ENCODE measurements around the gene NKRF.
"Not testable (repeated sequence)": the region's sequence is repeated elsewhere in the genome, so short reads cannot be mapped to it uniquely, and the experiment has no call there.

The NKRF gene

DNA sequence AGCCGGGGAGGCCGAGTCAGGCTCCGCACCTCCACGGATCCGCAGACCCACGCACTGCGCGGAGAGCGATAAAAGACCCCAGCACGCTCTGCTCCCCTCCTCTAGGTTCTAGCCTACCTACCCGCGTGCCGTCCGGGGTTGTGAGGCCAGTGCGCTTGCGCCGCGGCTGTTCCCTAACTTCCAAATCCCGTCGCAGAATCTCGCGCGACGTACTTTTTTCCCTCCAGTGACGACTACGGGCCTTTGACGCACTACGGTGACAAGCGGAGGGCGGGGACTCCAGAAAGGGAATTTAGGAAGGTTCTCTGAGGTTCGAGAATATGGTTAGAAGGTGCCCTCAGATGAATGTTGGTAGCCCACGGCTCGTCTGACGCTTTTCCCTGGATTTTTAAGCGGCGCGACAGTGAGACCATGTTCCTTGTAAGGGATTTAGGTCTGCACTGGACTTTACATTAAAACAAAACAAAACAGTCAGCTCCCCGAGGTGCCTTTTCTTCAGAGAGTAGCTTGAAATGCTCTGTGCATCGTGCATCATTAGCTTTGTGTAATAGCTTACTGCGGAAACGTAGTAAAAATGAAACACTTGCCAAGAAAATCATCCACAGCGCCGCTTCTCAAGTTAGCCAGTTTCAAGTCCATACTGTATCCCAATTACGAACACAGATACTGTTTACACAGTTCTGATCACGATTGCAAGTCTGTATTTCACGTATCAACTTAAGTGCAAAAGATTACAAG is at the start of gene NKRF:
Gene NKRF (minus strand): TSS at position 145 of the 738 bp plus-strand sequence.
- DNase-seq (ENCODE audit: low read depth in 3 of 3): peak; percentile 71 to 88 (median 81)

DNA sequence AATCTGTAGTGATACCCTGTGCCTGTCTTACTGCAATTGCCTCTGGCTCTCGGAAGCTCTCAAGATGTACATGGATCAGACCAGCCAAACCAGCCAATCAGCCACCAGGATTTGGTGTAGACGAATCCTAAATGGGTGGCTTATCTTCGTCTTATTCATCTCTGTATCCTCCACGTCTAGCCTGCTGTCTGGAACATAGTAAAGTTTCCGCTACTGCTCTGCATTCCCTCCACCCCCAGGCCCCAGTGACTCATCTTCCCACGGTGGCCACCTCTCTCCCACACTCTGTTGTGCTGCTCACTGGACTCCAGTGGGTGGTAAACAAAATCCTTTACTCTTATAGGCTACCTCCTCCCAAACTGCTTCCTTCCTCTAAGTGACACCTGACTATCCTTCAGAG is 48.9 kb upstream of the NKRF start:
- peak; percentile 28 to 67 (median 56) for DNase-seq (ENCODE audit: low read depth in 3 of 3)

DNA sequence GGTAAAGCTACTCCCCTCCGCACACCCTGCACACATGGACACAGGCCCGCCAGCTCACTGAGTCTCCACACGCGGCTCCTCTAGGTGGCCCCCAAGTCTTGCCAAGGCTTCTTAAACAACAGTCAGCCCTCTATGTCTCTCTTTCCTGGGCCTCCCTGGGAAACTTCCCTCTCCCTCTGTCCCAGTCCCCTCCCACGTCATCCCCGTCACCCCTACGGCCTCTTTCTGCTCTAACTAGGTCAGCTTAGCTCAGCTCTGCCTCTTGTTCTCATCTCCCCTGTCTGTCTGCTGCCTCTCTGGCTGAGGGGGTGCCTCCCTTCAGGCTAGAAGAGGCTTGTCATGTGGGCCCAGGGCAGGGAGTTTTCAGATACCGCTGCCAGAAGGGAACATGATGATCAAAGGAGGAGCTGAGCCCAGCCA is 47.9 kb upstream of the NKRF start:
- DNase-seq (ENCODE audit: low read depth in 3 of 3): no peak

DNA sequence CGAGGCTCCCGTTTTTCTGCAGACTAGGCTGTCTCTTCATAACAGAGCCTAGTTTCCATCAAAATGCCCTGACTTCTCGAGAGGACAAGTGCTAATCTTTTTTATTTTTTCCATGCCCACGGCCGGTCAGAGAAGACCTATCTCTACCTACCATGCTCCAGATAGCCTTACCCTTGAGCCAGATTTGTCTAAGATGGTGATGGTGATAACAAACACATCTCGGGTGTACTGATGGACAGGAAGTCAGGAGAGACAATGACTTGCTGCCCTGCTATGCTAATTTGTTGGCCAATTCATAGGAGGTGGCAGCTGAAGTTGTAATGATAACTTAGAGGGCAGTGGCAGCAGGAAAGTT is 42.2 kb upstream of the NKRF start:
- no peak for DNase-seq (ENCODE audit: low read depth in 3 of 3)

DNA sequence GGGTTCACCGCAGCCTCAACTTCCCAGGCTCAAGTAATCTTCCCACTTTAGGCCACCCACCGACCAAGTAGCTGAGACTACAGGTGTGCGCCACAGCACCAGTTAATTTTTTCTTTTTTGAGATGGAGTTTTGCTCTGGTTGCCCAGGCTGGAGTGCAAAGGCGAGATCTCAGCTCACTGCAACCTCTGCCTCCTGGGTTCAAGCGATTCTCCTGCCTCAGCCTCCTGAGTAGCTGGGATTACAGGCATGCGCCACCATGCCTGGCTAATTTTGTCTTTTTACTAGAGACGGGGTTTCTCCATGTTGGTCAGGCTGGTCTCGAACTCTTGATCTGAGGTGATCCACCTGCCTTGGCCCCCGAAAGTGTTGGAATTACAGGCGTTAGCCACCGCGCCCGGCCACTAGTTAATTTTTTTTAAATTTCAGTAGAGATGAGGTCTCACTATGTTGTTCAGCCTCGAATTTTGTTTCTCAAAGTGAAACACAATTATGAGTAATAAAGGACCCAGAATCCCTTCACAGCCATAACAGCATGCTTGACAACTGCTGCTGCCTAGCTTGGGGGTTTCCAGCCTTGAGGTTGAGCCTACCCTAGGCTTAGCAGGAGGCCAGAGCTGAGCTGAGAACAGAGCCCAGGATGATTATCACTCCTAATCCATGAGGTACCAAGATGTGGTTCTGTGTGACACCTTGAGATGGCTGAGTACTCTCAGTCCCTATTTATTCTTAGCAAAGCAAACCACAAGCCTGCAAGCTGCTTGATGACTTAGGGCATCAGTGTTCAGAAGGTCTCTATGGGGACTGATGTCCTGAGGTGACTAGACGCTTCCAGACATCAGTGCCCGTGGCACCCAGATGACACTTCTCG is 41.6 kb upstream of the NKRF start:
- DNase-seq (ENCODE audit: low read depth in 3 of 3): peak; percentile 38 to 61 (median 46)

DNA sequence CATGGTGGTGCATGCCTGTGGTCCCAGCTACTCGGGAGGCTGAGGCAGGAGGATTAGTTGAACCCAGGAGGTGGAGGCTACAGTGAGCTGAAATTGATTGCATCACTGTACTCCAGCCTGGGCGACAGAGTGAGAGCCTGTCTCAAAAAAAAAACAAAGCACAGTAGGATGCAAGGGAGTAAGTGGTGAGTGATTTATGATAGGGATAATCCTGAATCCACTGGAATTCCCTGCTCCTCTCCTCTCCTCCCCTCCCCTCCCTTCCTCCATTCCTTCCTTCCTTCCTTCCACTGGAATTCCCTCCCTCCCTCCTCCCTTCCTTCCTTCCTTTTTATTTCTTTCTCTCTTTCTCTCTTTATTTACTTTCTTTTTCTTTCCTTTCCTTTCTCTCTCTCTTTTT is 40.9 kb upstream of the NKRF start:
- DNase-seq (ENCODE audit: low read depth in 3 of 3): no peak

DNA sequence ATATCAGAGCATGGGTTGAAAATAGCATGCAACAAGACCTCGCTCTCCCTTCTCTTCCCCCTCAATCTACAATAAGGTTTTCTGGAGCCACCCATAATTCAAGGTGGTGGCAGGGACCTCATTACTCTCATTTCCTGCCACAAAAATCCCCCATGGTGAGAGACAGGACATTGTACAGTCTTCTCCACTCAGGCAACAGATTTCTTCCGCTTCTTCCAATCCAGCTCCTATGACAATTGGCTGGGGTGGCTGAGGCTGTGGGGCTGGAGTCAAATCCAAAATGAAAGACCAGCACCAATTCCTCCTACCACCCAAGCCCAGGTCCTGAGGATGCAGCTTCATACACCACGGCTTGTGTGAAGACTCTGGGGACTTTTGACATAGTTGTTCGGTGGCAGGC is 40.3 kb upstream of the NKRF start:
- no peak for DNase-seq (ENCODE audit: low read depth in 3 of 3)

DNA sequence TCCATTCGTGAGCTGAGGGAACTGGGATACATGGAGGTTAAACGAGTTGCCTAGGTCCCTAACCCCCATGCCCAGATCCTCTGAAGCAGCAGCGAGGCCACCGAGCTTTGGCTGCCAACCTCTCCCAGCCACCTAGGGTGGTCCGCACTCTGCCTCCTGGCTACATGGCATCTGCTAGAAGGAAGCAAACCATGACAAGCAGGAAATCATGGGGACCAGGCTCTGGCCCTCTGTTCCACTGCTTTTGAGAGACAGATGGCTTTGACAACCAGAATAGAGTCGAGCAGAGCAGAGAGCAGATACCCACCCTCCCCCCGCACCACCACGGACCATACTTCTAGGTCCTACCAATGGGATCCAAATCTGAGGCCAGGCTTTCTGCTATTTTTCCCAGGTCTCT is 37.5 kb upstream of the NKRF start:
- DNase-seq (ENCODE audit: low read depth in 3 of 3): no peak

DNA sequence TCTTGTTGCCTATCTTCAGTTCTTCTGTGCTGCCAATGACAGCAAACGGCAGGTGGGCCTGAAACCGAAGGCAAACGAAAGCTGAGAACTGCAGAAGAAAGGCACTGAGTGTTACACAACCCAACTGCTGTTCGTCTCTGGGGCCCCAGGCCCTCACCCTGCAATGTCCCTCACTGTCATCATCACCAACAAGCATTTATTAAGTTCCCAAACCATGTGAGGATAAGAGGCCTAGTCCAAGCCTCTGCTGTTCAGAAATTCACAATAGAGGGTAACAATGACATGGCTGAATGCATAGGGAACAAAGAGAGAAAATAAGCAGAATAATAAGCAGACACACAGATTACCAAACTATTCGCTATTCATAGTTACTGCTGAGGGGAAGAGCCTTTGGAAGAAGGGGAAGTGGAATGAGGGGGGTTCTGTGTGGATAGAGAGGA is 34.5 kb upstream of the NKRF start:
- DNase-seq (ENCODE audit: low read depth in 3 of 3): no peak

DNA sequence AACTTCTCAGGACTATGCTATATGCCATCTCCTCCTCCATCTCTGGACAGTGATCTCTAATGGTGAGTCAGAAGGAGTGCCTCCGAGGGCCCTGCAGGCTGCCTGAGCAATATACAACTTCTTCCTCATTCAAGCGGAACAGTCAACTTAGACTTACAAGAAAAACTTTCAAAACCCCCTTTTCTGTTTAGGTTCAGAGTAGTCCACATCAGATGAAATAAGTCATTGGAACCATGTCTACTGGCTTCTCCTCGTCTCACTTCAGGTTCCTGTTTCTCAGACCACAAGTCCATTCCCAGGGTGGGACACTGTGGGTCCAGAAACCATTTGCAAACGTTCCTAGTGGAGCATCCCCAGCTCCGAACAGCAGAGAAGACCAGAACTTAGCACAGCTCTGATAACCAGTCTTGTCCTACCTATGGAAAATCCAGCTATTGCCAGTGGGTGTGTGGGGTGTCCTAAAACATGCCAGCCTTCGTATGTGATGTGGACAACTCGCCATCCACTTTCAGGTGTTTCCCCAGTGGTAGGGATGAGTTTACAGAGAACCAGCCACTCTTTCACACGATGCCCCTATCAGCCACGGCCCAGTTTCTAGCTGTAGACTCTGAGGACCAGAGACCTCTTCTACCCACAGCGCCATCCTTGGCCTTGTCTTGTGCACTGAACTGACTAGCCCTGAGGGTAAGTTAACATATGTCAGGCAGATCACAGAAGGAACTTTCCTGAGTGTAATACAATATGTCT is 32.7 kb upstream of the NKRF start:
- no peak for DNase-seq (ENCODE audit: low read depth in 3 of 3)

DNA sequence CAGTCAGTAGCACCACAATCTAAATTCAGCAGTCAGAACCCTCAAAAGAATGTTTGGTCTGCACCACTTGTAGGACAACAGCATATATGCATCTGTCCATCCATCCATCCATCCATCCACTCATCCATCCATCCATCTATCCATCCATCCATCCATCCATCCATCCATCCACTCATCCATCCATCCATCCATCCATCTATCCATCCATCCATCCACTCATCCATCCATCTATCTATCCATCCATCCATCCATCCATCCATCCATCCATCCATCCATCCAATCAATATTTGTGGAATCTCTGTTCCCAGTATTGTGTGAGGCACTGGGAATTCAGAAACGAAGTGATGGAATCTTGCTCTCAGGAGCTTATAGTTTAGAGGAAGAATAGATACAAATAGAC is 31.2 kb upstream of the NKRF start:
- DNase-seq (ENCODE audit: low read depth in 3 of 3): not testable (repeated sequence)

DNA sequence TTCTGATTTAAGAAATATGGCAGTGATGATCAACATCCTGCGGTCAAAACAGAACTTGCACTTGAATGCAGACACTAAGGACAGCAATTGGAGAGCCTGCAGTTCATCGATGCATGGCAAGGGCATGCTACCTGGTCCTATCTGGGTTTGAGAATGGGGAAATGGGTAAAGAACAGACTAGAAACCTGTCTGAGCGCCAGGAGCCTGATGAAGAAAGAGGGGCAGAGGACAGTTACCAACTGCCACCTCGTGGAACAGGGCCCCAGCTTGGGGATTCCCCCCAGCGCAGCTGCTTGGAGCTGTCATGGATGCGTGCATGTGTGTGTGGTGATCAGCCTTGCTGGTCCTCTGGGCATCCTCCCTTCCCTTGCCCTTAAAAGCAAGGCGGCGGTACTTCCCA is 30.2 kb upstream of the NKRF start:
- no peak for DNase-seq (ENCODE audit: low read depth in 3 of 3)

DNA sequence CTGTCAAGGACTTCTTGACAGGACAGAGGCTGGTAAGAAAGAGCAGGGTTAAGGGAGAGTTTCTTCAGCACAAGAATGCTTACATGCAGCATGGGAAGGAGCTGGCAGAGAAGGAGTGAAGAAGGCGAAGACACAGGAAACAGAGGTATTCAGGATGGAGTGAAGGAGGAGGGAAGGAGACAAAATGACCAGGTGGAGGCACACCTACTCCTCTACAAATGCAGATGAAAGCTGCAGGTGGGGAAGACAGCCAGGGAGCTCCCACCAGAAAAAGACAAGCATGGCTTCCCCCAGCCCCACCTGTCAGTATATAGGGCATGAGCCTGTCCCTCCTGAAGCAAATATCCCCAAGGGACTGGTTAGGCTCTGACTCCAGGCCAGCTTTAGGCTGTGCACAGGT is 29.6 kb upstream of the NKRF start:
- no peak for DNase-seq (ENCODE audit: low read depth in 3 of 3)

DNA sequence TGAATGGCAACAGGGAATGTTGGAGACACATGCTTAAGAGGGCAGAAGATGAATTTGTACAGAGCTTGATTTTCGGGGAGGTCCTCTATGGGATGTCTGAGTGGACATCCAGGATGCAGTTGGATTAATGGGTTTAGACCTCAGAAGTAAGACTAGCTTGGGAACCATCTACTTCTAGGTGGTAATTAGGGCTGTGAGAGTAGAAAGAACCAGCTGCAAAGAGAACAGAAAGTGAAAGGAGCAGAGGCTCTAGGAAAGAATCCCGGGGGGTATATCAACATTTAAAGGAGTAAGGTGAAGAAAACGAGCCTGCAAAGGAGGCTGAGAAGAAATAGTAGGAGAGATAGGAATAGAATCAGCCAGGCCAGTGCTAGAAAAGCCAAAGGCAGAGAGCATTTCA is 29.0 kb upstream of the NKRF start:
- no peak for DNase-seq (ENCODE audit: low read depth in 3 of 3)

DNA sequence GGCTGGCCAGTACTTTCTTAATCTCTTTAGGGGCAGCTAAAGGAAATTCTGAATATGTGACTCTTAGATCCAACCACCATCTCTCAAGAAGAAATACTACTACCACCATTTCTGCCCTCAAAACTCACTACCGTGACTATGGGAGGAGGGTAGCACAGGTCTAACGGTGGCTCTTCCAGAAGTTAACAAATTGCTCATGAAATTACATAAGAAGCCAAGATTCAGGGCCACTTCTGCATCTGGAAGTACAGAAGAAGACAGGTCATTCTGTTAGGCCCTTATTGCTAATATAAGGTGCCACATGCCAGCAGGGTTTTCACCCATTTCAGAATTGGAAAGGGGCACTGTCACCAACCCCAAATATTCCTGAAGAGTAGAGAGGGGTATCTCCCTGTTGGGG is 19.6 kb upstream of the NKRF start:
- DNase-seq (ENCODE audit: low read depth in 3 of 3): no peak

DNA sequence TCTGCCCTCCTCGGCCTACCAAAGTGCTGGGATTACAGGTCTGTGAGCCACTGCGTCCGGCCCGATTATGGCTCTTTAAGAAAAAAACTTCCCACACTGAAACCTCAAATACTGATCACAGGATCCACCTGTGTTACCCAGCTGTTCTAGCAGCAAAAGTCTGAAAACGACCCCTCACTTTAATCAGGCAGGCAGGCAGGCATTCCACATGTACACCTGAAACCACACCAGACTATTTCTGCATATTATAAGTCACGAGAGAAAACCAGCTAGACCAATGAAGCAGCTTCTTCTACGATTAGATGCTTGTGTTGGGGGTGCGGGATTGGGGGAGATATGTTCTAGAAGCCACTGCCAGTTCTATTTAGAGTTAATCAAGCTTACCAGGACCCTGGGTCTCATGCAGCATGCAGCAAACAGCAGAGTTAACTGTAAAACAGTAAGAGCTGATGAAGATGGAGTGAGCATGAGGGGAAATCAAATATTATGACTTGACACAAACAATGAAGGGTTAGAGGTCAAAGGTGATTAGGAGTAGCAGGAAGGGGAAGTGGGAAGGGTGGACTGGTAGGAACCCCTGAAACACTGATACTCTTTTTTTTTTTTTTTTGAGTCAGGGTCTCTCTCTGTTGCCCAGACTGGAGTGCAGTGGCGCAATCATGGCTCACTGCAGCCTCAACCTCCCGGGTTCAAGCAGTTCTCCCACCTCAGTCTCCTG is 18.9 kb upstream of the NKRF start:
- DNase-seq (ENCODE audit: low read depth in 3 of 3): no peak

DNA sequence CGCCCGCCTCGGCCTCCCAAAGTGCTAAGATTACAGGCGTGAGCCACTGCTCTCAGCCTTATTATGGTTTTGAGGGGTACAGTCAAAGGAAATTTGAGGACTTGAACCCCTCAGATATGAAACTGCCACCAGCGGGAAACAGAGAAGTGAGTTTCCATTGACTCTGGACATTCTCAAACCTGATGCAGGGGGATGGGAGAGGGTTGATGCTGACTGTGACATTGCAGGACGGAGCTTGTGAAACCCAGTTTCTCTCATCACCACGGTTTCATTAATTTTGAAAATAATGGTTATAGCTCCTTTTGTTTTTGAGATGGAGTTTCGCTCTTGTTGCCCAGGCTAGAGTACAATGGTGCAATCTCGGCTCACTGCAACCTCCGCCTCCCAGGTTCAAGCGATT is 18.2 kb upstream of the NKRF start:
- no peak for DNase-seq (ENCODE audit: low read depth in 3 of 3)

DNA sequence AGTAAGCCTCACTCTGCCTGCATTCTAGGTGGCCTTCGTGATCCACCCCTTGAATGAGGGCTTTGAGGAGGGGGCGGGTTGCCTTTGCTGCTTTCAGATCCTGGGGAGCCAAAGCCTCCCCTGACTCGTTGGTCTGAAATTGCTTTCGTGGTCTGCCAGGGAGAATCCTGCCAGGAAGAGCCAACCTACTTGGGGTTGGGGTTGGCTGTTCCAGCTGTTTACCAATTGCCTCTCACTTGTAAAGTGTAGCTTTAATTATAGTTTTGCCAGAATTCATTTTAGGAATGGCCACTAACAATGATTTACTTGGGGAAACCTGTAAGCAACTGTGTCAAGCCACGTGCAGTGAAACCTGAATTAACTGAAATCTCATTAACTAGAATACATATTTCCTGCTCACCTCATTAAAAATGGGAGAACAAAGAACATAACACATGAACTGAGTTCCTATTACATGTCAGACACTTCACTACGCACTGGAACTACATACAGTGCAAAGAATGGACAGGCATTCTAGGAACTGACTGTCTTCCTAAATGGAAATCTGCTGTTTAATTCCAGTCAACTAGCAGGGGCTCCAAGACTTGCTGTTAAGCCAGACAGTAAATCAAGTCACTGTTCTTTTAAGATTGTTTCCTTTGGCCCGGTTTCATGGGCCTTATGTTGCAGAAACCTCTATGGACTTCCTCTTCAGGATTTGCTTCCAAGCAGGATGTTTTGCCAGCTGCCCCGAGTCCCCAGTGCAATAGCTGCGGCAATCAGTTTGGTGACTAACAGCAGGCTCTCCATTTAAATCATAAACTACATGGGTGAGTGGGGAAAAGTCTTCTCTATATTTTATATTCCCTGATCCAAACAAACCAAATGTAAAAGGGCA is 16.4 kb upstream of the NKRF start:
- DNase-seq (ENCODE audit: low read depth in 3 of 3): no peak

DNA sequence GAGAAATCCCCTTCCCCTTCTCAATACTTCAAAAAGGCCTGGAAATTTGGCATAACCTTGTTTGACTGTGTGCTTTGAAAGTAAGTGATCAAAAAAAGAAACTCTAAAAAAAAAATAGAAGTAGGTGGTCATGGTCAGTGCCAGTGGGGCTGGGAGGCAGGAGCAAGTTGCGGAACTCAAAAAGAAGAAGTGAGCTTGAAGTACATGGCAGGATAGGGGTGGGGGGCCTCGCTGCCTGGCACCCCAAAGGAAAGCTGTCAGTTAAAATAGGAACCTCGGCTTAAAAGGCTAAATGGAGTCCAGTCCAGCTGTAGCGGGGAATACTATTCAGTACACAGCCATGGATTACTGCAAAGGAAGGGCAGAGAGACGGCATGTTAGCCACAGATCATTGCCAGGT is 12.2 kb upstream of the NKRF start:
- DNase-seq (ENCODE audit: low read depth in 3 of 3): no peak

DNA sequence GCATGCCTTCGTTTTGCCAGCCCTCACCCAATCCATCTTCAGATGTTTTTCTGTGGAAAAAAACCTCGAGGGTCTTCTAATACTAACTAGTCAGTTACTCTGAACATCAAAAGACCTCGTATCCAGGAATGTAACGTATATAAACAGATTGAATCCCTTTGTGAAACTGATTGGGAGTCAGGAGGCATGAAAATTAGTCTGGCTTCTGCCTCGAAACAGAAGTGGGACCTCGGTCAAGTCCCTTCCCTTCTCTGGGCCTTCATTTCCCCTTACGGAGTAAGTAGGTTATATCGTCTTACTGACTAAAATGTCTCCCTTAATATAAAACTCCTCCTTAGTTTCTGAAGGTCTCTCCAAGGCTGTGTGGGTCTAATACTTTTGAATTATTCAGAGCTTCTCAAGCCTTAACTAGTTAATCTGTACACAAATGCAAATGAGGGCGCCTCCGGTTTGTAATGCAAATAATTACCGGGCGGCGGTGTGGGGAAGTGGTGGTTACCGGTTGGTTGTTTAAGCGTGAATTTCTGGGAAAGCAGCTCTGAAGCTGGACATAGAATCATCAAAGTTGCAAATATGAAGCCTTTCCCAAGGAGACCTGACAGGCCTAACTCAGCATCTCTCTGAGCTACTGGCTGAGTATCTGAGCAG is 11.4 kb upstream of the NKRF start:
- DNase-seq (ENCODE audit: low read depth in 3 of 3): no peak
